Fibroblast of skin of right quadriceps (primary cell): ENCODE measurements around the gene GCNT2.
"Not testable (repeated sequence)": the region's sequence is repeated elsewhere in the genome, so short reads cannot be mapped to it uniquely, and the experiment has no call there.

Experiments used
- DNase-seq: peaks from one replicate; pipeline ENCODE4 v3.0.0-alpha.2; 2013

The GCNT2 gene

GRCh38 chr6:10550764-10551163, 29.6 kb downstream of the GCNT2 start:
- DNase-seq: no peak

GRCh38 chr6:10552270-10552810, 31.2 kb downstream of the GCNT2 start:
- no peak for DNase-seq

GRCh38 chr6:10553871-10554270, 32.7 kb downstream of the GCNT2 start:
- DNase-seq: no peak

DNA sequence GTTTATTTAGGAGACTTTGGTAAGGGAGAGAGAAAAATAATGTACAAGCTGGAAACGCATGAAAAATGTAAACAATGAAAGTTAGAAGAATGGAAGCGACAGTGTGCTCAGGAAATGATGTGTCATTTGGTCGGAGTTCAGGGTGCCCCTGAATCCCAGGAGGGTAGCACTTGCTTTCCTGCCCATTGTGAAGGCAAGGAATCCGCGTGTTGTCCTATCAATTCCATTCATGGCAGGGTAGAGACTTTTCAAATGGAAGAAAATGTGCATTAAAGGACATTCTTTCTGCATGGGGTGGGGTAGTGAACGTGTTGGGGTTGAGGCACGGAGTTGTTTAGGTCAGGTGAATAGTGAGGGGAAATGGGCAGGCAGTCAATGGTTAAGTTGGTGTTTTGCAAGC, 33.7 kb downstream of the GCNT2 start:
- DNase-seq: no peak

DNA sequence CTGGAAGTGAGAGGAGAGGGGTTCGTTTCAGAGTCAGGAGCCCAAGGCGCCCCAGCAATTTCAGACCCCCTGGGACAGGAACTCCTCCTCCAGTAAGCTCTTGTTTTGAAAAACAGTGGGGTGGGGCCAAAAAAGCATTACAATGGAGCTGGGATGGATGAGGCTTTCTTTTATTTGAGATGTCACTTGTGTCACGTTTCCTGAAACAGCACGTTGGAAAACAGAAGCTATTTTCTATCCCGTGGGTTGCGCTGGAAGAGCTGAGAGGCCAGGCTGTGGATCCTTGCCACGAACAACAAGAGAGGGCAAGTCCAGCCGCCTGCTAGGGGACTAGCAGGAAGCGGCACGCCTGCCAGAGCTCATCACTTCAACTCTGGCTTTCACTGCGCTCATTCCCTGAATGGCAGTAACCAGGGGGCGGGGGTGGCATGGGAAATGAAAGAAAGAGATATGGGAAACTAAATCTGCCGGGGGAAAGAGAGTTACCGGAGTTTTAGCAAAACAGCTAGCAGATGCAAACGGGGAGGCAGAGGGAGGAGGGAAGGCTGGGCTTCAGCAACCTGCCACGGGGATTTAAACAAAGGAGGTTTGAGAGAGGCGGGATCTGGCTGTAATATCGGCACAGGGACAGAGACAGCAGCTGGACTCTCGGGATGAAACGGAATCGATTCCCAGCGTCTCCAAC, 34.6 kb downstream of the GCNT2 start:
- DNase-seq: peak; percentile 5

DNA sequence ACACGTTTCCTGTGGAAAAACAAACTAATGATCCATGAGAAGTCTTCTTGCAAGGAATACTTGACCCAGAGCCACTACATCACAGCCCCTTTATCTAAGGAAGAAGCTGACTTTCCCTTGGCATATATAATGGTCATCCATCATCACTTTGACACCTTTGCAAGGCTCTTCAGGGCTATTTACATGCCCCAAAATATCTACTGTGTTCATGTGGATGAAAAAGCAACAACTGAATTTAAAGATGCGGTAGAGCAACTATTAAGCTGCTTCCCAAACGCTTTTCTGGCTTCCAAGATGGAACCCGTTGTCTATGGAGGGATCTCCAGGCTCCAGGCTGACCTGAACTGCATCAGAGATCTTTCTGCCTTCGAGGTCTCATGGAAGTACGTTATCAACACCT, 35.4 kb downstream of the GCNT2 start:
- no peak for DNase-seq

DNA sequence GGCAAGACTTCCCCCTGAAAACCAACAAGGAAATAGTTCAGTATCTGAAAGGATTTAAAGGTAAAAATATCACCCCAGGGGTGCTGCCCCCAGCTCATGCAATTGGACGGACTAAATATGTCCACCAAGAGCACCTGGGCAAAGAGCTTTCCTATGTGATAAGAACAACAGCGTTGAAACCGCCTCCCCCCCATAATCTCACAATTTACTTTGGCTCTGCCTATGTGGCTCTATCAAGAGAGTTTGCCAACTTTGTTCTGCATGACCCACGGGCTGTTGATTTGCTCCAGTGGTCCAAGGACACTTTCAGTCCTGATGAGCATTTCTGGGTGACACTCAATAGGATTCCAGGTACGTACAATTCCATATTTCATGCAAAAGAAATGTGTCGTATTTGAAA, 35.8 kb downstream of the GCNT2 start:
- no peak for DNase-seq

DNA sequence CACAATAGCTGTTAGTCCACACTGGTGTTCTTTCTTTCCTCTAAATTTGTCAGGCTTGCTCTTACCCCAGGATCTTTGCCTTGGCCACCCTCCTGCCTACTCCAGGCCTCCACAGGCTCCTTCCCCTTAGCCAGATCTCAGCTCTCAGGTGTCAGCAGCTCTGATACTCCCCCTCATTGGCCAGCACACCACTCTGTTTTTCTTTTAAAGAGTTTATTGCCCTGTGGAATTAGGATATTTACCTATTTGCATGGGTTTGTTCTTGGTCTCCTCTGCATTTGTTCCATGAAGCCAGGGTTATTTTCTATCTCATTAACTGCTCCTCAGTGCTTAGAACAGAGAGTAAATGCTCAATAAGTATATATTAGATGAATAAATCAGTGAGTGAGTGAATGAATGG, 36.8 kb downstream of the GCNT2 start:
- no peak for DNase-seq

- no peak for DNase-seq
These were observed 37.4 kb downstream of the GCNT2 start for GRCh38 chr6:10558565-10558964.

DNA sequence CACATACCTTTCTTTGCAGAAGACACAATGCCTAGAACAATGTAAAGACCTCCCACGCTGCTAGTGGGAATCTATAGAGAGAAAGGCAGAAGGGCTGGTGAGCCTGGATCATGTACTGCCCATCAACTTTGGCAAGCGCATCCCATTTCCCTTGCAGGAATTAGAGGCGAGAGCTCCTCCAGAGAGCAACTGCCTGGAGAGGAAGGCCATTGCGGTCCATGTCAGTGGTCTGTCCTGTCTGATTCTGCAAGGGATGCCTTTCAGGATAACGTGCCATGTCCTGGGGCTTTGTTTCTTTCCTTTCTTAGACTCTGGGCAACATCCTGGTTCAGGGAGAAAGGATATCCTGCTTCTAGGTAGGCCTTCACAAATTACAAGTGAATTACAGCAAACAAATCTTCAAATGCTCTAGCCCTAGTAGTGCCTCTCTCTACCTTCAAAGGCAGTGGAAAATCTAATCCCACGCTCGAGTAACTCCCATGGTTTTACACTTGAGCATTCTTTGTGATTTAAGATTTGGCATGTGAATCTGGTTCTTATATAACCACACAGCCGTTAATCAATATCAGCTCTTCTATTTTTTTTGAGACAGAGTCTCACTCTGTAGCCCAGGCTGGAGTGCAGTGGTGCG, 38.5 kb downstream of the GCNT2 start:
- DNase-seq: no peak

DNA sequence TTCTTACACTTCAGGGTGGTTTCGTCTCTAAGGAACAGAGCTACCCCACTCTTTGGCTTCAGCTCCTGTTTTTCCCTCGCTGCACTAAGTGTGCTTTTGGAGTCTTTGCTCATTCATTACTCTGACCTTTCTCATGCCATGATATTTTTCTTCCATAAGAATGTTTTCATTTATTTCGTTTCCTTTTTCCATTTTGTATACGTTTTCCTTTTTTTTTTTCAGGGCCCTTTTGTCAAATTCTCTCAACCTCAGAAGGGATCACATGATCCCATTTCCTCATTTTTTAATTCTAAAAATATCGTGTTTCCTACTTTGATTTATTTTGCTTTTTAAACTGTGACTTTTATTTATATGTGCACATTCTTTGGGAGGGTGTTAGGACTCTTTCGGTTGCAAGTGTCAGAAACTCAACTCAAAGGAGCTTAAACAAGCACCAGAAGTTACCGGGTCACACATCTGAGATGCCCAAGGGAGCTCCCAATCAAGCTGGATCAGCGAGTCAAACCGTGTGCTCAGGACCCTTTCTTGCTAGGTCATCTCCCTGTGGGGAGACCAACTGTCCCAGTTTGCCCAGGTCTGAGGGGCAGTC, 40.6 kb downstream of the GCNT2 start:
- no peak for DNase-seq

GRCh38 chr6:10564975-10565673, 44.0 kb downstream of the GCNT2 start:
- no peak for DNase-seq

- DNase-seq: no peak
These were observed 44.8 kb downstream of the GCNT2 start for GRCh38 chr6:10565913-10566312.

- no peak for DNase-seq
These were observed 46.3 kb downstream of the GCNT2 start for GRCh38 chr6:10567256-10568026.

DNA sequence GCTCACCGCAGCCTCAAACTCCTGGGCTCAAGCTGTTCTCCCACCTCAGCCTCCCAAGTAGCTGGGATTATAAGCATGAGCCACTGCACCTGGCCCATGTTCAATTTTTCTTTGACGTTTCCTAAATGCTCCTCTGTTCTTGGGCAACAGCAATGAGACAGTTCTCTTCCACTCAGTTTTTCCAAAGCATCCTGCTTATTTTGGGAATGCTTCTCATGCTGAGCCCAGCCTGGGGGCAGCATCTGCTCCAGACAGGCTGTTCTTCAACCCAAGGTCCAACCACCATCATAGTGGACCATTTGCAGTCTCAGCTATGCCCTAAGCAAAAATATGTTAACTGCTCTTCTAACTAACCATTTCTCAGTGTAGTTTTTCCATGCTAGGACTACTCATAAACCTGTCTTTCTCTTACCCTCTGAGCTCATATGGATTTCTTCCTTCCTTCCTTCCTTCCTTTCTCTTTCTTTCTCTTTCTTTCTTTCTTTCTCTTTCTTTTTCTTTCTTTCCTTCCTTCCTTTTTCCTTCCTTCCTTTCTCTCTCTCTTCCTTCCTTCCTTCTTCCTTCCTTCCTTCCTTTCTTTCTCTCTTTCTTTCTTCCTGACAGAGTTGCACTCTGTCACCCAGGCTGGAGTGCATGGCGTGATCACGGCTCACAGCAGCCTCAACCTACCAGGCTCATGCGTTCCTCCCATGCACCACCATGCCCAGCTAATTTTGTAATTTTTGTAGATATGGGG, 48.4 kb downstream of the GCNT2 start:
- no peak for DNase-seq

GRCh38 chr6:10575519-10575918, 54.4 kb downstream of the GCNT2 start:
- DNase-seq: not testable (repeated sequence)

DNA sequence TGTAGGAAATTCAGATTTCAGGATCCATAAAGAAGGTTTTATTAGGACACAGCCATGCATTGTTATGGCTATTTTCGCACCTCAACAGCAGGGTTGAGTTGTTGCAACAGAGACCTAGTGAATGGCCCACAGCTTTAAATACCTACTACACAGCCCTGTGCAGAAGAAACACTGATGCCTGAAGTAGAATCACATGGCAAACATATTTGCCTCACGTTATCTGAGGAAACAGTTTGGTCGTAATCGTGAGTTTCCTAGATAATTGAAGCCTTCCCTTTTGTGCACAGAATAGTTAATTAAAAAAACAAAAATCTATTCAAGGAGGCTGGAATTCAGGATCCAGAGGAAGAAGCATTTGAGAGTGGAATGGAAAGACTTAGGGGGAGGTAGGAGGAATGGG, 55.1 kb downstream of the GCNT2 start:
- DNase-seq: no peak

- no peak for DNase-seq
These were observed 56.0 kb downstream of the GCNT2 start for GRCh38 chr6:10577112-10577511.

- no peak for DNase-seq
These were observed 57.6 kb downstream of the GCNT2 start for GRCh38 chr6:10578723-10579122.

DNA sequence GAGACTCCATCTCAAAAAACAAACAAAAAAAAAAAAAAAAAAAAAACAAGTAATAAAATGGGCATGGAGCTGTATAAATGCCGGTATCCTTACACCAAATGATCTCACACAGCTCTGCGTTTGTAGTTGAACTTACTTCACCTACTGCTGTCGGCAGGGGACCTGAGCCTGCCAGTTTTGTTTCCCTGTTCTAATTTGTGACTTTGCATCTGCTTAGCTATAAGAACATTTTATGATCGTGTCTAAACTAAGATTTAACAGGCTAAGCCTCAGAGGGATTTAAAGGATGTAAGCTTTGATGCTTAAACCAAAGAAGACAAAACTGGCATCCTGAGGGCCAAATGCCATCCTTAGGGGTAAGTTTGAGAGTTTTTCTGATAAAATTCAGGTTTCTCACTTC, 58.7 kb downstream of the GCNT2 start:
- DNase-seq: no peak

GRCh38 chr6:10580570-10580969, 59.4 kb downstream of the GCNT2 start:
- DNase-seq: no peak

GRCh38 chr6:10581402-10581801, 60.3 kb downstream of the GCNT2 start:
- DNase-seq: not testable (repeated sequence)
